Measurements from ENCODE around the gene PGM1. TPM values are rescaled to one million over a fixed set of nuclear protein-coding genes. Genes with fewer than 3 reads are reported as not detected.

Gene PGM1
- total and polyA plus RNA-seq, 2 experiments from 2014 or later, result 118 to 128 TPM

- H3K9me3 ChIP-seq (ENCODE audit: low read depth), result no peaks in the 10 kb centered on the region
- peak overlapping the region; percentile 27 for H3K4me2 ChIP-seq (ENCODE audit: unreplicated experiment)
- H3K9me2 ChIP-seq (ENCODE audit: insufficient read depth), result no peaks in the 10 kb centered on the region
- H3K79me2 ChIP-seq (ENCODE audit: insufficient read depth), result no peaks in the 10 kb centered on the region
- in situ Hi-C loops (cut with MboI), result loop anchor here (10.0 kb wide), 1 partner anchor 570 kb away; no protein-coding TSS in a partner anchor
- no peak overlapping the region for H3K4me3 ChIP-seq
- H3K27ac ChIP-seq, result peak overlapping the region; percentile 24
- H3K4me1 ChIP-seq (ENCODE audit: insufficient read depth), result peaks cover 4% of the 10 kb centered on the region; the same call in 1 of the 2 replicates
- H3K9ac ChIP-seq, result no peak overlapping the region
- TF ChIP-seq EZH2phosphoT487 (IDR thresholded peaks at IDR 0.05; ENCODE audit: insufficient read depth, low read depth) (no peak), EZH2 (IDR thresholded peaks at IDR 0.05; ENCODE audit: insufficient read depth, poor library complexity, severe bottlenecking) (no peak)
- DNase-seq, result peak; percentile 93
- H2AFZ ChIP-seq, result peak overlapping the region; percentile 51; the same call in 1 of the 2 replicates
- H3K27me3 ChIP-seq (replicated peaks; ENCODE audit: insufficient read depth), result no peaks in the 10 kb centered on the region
- WGBS, 2 experiments (ENCODE audit: low coverage in 1 of 2, low lambda C conversion rate in 2 of 2, missing lambda C conversion rate in 2 of 2), result 39% methylated on average over 9 of the region's 9 CpGs
- H3K36me3 ChIP-seq (ENCODE audit: low read depth), result no peaks in the 10 kb centered on the region
- H3F3A ChIP-seq (ENCODE audit: insufficient read depth), result no peaks in the 10 kb centered on the region
- no peaks in the 10 kb centered on the region for H4K20me1 ChIP-seq (ENCODE audit: insufficient read depth)
These were observed 81.1 kb downstream of the PGM1 start for GRCh38 chr1:63674238-63674864.

GRCh38 chr1:63674865-63675419 lies 81.7 kb downstream of the PGM1 start:
- DNase-seq, result no peak

GRCh38 chr1:63675420-63675931 lies 82.3 kb downstream of the PGM1 start:
- Histone ChIP-seq H3K9me2 (ENCODE audit: insufficient read depth) (no peaks in the 10 kb centered on the region), H3K4me2 (ENCODE audit: unreplicated experiment) (no peak overlapping the region), H3K79me2 (ENCODE audit: insufficient read depth) (no peaks in the 10 kb centered on the region), H3K9me3 (ENCODE audit: low read depth) (no peaks in the 10 kb centered on the region), H3K27me3 (replicated peaks; ENCODE audit: insufficient read depth) (no peaks in the 10 kb centered on the region), H3F3A (ENCODE audit: insufficient read depth) (no peaks in the 10 kb centered on the region), H3K27ac (no peak overlapping the region), H3K4me3 (no peak overlapping the region), H3K9ac (no peak overlapping the region), H3K36me3 (ENCODE audit: low read depth) (no peaks in the 10 kb centered on the region), H3K4me1 (ENCODE audit: insufficient read depth) (peaks cover 4% of the 10 kb centered on the region; the same call in 1 of the 2 replicates), H4K20me1 (ENCODE audit: insufficient read depth) (no peaks in the 10 kb centered on the region), H2AFZ (no peak overlapping the region)
- in situ Hi-C loops (cut with MboI), result loop anchor here (10.0 to 25.0 kb wide), 2 partner anchors 237 to 569 kb away; no protein-coding TSS in a partner anchor
- TF ChIP-seq EZH2 (IDR thresholded peaks at IDR 0.05; ENCODE audit: insufficient read depth, poor library complexity, severe bottlenecking) (no peak), EZH2phosphoT487 (IDR thresholded peaks at IDR 0.05; ENCODE audit: insufficient read depth, low read depth) (no peak)
- 81% methylated on average over 9 of the region's 9 CpGs for WGBS, 2 experiments (ENCODE audit: low coverage in 1 of 2, low lambda C conversion rate in 2 of 2, missing lambda C conversion rate in 2 of 2)
- DNase-seq, result no peak

More at GRCh38 chr1:63674865-63675419, 81.7 kb downstream of the PGM1 start:
- no peak overlapping the region for H3K27ac ChIP-seq
- H3K9me2 ChIP-seq (ENCODE audit: insufficient read depth), result no peaks in the 10 kb centered on the region
- peak overlapping the region; percentile 27 for H3K4me2 ChIP-seq (ENCODE audit: unreplicated experiment)
- peak overlapping the region; percentile 51; the same call in 1 of the 2 replicates for H2AFZ ChIP-seq
- in situ Hi-C loops (cut with MboI), result loop anchor here (10.0 to 25.0 kb wide), 2 partner anchors 237 to 570 kb away; no protein-coding TSS in a partner anchor
- TF ChIP-seq EZH2phosphoT487 (IDR thresholded peaks at IDR 0.05; ENCODE audit: insufficient read depth, low read depth) (no peak), EZH2 (IDR thresholded peaks at IDR 0.05; ENCODE audit: insufficient read depth, poor library complexity, severe bottlenecking) (no peak)
- no peaks in the 10 kb centered on the region for H3K36me3 ChIP-seq (ENCODE audit: low read depth)
- peaks cover 4% of the 10 kb centered on the region; the same call in 1 of the 2 replicates for H3K4me1 ChIP-seq (ENCODE audit: insufficient read depth)
- no peaks in the 10 kb centered on the region for H3K27me3 ChIP-seq (replicated peaks; ENCODE audit: insufficient read depth)
- no peaks in the 10 kb centered on the region for H3K79me2 ChIP-seq (ENCODE audit: insufficient read depth)
- WGBS, 2 experiments (ENCODE audit: low coverage in 1 of 2, low lambda C conversion rate in 2 of 2, missing lambda C conversion rate in 2 of 2), result 75 to 78% methylated on average over 6 of the region's 6 CpGs
- no peaks in the 10 kb centered on the region for H3F3A ChIP-seq (ENCODE audit: insufficient read depth)
- H3K9me3 ChIP-seq (ENCODE audit: low read depth), result no peaks in the 10 kb centered on the region
- H3K9ac ChIP-seq, result no peak overlapping the region
- no peak overlapping the region for H3K4me3 ChIP-seq
- no peaks in the 10 kb centered on the region for H4K20me1 ChIP-seq (ENCODE audit: insufficient read depth)

GRCh38 chr1:63677497-63677896 lies 84.3 kb downstream of the PGM1 start:
- no peak overlapping the region for H3K9ac ChIP-seq
- no peaks in the 10 kb centered on the region for H4K20me1 ChIP-seq (ENCODE audit: insufficient read depth)
- H2AFZ ChIP-seq, result no peak overlapping the region
- 82 to 89% methylated on average over 3 of the region's 3 CpGs for WGBS, 2 experiments (ENCODE audit: low coverage in 1 of 2, low lambda C conversion rate in 2 of 2, missing lambda C conversion rate in 2 of 2)
- no peaks in the 10 kb centered on the region for H3F3A ChIP-seq (ENCODE audit: insufficient read depth)
- no peaks in the 10 kb centered on the region for H3K36me3 ChIP-seq (ENCODE audit: low read depth)
- in situ Hi-C loops (cut with MboI), result loop anchor here (10.0 to 25.0 kb wide), 2 partner anchors 235 to 567 kb away; no protein-coding TSS in a partner anchor
- DNase-seq, result no peak
- no peaks in the 10 kb centered on the region for H3K27me3 ChIP-seq (replicated peaks; ENCODE audit: insufficient read depth)
- no peak overlapping the region for H3K27ac ChIP-seq
- H3K4me2 ChIP-seq (ENCODE audit: unreplicated experiment), result no peak overlapping the region
- H3K79me2 ChIP-seq (ENCODE audit: insufficient read depth), result no peaks in the 10 kb centered on the region
- H3K9me2 ChIP-seq (ENCODE audit: insufficient read depth), result no peaks in the 10 kb centered on the region
- no peak for TF ChIP-seq EZH2phosphoT487 (IDR thresholded peaks at IDR 0.05; ENCODE audit: insufficient read depth, low read depth)
- no peak for TF ChIP-seq EZH2 (IDR thresholded peaks at IDR 0.05; ENCODE audit: insufficient read depth, poor library complexity, severe bottlenecking)
- H3K4me1 ChIP-seq (ENCODE audit: insufficient read depth), result peaks cover 4% of the 10 kb centered on the region; the same call in 1 of the 2 replicates
- H3K9me3 ChIP-seq (ENCODE audit: low read depth), result no peaks in the 10 kb centered on the region
- no peak overlapping the region for H3K4me3 ChIP-seq
